Activated T-cell treated with anti-CD3 and anti-CD28 coated beads, Interleukin-2, amount 50 U/mL, for 48 hours (primary cell): Measurements from ENCODE around the gene ODAD3.
"Not testable (repeated sequence)": the region's sequence is repeated elsewhere in the genome, so short reads cannot be mapped to it uniquely, and the experiment has no call there.

Experiments
- DNase-seq, 2 experiments: peaks; one replicate each; pipeline ENCODE4 v3.0.0-alpha.2; 2020

The ODAD3 gene

DNA sequence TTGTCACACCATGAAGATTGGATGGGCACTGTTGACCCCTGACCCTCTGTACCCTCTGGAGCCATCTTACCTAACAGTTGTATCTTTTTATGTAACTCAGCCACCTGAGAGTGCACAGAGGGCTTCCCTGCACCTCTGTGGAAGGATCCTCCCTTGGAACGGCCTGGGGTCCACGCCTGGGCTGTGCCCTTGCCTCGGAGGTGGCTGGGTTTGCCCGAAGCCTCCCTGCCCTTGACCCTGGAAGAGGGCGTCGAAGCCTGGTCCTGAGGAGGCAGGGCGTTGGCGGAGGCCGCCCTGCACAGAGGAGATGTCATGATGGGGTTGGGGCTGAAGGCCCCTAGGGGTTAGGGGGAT lies 241 bp downstream of the ODAD3 start:
- no peak for DNase-seq

DNA sequence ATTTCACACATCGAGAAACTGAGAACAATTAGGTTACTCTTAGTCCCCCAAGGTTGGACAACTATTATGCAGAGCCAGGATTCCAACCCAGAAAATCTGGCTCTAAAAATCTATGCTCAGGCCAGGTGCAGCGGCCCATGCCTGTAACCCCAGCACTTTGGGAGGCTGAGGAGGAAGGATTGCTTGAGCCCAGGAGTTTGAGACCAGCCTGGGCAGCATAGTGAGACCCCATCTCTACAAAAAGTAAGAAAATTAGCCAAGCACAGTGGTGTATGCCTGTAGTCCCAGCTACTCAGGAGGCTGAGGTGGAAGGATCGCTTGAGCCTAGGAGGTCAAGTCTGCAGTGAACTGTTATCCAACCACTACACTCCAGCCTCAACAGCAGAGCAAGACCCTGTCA lies 1.4 kb downstream of the ODAD3 start:
- DNase-seq = not testable (repeated sequence)

DNA sequence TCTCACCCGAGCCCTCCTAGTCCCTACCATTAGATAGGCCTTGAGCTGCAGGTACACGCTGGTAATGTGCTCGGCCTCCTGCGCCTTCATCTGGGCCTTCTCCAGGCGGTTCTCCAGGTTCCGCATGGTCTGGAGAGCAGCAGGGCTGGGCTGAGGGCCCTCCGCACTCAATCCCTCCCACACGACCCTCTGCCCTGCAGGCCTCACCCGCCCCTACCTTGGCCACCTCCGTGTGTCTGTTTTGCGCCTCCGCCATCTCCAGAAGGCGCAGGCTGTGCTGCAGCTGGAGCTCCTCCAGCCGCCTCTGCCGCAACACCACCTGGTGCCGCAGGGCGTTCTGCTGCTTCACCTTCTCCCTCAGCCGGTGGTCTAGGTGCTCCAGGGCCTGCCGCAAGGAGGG lies 8.3 kb downstream of the ODAD3 start:
- no peak for DNase-seq

DNA sequence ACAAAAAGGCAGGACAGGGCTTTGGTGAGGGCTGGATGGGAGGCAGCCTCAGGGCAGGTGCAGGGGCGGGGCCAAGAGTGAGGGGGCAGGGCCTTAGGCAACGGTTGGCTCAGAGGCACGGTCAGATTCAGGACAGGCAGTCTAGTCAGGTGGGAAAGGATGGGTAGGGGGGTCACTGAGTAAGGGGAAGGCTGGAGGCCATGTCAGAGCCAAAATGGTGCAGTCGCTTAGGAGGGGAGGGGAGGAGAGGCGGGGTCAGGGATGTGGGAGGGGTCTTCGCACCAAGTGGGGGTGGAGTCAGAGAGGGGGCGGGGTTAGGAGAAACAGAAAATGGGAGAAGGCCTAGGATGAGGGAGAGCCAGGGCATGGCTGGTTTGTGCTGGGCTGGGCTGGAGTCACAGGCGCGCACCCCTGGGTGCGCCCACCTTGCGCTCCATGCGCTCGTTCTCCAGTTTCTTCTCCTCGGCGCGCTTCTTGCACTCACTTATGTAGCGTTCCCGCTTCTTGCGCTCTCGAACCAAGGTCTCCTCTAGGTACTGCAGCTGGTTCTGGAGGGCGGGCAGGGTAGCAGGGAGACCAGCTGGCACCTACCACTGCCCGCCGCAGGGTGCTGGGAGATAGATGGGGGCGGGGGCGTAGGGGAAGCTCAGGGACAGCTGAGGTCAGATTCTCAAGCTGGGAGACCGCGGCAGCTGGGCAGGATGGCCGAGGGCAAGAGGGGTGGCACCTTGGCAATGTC lies 9.0 kb downstream of the ODAD3 start:
- peak in 1 of 2 experiments; percentile 29 for DNase-seq

DNA sequence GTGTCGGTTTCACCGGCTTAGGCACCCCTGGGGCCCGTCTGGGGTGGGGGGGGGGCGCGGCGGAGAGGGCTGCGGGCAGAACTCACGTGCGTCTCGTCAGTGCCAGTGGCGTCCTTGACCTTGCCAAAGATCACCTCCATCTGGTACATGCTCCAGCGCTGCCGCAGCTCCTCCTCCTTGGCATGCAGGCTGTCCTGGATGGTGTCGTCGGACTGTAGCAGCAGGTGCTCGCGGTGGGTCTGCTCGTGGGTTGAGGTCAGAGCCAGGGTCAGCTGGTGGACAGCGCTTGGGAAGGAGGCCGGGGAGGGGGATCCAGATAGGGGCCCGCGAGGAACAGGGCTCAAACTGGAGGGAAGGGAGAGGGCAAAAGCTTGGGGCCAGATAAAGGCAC lies 11.1 kb downstream of the ODAD3 start:
- no peak for DNase-seq

DNA sequence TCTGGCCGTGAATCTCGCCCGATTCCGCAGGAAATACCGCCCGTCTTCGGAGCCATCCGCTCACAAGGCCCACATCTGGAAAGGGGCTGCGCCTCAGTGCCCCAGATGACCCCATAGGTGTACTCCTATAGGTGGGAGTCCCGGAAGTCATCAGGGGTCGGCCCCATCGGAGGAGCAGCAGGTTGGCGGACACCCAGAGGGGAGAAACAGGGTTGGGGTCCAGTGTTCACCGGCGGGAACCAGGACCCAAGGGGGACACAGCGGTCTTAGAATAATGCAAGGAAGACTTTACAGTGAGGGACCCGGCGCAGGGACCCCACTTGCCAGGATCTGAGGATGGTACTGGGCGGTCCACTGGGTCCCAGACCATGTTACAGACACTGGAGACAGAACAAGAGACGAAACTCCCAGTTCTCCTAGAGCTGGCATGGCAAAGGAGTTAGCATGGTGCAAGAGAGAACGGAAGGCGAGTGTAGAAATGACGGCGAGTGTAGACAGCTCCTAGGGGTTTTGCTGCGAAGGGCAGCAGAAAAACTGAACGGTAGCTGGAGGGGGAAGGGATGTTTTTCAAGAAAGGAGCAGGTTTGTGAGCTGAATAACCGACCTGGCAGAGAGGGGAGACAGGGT lies 11.6 kb downstream of the ODAD3 start:
- no peak for DNase-seq

DNA sequence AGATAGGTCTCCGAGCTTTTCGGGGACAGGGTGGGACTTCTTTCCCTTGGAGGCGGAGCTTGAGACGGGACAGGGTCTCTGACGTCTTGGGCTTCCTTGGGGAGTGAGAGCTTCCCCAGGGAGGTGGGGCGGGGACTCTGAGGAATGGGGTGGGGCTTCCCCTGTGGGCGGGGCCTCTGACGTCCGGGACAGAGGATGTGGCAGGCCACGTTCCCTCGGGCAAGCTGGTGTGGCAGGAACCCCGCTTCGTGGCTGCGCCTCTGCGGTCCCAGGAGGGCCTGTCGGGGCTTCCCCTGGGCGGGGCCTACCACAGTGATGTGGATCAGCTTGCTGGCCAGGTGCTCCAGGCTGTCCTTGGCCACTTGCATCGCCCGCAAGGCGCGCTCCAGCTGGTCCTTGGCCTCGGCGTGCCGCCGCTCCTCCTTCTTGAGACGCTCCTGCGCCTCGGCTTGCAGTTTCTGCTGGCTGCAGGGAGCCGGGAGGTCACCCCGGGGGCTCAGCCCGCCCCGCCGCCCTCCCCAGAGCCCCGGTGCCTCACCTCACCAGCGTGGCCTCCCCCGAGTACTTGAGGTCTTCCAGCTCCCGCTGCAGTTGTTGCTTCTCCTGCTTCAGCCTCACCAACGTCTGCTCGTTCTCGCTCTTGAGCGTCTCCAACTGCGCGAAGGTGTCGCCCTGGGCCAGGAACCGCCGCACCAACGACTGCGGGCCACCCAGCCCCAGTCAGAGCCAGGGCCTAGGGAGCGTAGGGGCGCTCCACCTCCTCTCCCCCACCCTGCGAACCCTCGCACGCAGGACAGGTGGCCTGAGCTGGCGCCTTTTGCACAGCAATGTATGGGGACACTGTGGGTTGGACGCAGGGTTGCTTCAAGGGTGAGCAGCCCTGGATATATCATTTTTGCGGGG lies 12.5 kb downstream of the ODAD3 start:
- DNase-seq = peak; percentile 82 to 84

DNA sequence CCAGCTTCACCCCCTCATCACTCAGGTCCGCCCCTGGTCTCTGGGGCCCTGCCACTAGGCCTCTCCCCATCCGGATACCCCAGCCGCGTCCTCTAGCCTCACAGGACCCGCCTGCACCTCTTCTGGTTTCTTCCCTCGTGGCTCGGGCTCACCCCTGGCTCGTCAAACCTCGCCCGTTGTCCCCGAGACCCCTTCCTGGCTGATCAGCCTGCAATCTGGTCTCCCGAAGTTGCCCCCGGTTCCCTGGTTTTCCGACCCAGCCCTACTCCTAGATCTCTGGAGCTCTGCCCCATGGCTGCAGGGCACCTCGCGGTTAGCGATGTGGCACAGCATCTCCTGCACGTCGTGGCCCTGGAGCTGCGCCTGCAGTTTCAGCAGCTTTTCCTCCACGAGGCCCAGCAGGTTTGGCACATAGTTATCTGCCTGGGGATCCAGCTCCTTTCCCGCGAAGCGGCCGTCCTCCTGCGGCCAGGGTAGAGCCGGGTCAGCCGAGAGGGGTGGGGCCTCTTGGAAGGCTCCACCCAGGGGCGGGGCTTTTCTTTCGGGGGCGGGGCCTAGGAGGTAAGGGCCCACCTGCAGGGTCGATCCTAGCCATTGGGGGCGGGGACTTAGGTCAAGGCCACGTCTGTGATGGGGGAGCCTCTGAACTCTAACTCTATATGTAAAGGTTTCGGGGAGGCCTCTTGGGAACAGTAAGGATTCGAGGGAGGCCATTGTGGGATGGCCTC lies 13.4 kb downstream of the ODAD3 start:
- peak; percentile 64 to 74 for DNase-seq

DNA sequence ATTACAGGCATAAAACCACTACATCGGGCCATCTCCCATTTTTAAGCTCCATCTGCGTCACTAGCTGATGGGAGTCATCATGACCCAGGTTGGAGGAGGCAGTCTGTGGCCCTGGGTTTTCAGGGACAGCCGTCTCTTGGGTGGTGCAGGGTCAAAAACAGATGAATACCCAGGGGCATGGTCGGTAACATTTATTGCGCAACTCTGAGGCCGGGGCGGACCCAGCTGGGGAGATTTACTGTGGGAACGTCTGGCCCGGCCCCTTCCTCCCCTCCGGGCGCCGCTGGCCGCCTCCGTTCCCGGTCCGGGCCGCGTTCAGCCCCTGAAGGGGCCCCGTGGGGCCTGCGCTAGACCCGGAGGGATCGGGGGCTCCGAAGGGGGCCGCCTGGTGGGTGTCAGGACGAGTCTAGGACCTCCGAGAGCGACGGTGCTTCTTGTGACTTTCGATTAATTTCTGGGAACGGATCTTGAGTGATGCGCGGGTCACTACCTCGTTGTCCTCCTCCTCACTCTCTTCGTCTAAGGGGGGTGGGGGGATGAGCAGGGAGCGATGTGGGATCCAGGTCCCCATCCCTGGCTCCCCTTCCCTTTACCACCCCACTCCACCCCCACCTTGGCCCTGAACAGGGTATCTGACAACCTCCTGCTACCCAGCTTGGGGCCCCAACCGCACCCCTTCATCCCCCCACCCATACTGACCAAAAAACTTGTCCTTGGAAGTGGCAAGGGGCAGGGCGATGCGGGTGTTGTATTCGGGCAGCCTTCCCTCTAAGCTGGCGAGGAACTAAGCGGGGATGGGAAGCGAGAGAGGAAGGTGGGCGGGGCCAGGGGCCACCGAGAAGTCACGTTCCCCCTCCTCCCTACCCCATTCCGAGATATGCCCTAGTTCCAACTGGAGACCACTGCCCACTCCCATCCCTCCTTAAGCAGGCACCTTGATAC lies 14.2 kb downstream of the ODAD3 start:
- no peak for DNase-seq

DNA sequence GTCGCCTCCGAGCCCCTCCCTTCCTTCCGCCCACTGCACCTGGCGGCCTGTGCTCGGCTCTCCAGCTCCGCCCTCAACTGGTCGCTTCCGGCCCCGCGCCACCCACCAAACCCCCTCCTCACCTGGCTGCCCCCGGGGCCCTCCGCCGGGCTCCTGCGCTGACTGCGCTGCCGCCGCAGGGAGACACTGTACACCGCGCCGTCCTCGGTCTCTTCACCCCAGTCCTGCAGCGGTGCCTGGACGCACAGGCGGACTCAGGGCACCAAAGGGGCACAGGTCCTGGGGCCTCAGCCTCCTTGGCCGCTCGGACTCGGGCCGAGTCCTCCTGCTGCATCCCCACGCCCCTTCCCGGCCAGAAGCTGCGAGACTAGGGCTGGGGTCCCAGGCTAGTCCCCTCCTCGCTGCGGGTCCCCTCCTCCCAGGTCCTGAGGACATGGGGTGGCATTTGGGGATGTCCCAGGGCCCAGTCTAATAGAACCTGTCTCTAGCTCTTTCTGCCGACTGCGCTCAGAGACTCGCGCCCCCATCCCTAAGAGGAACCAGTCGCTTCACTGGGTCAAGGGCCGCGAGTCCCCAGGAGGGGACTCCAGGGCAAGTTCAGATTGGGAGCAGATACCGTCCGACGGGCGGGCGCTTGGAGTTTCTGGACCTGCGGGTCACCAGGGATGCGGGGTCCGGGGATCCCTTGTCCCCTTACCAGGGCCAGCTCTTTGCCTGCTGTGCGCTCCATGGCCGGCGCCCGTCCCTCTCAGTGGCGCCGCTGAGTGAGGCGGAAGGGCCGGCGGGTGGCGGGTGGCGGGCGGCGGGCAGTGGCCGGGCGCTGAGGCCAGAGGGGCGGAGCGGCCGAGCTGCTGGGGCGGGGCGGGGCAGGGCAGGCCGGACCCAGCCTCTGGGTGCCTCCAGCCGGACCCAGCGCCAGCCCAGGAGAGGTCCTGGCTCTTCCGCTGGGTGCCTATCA lies 16.1 kb downstream of the ODAD3 start, which contains the start of gene RGL3:
RGL3 (minus strand) TSS at position 766 of the 958 bp plus-strand sequence; CDS start at position 730, 36 bp downstream.
- DNase-seq = no peak

DNA sequence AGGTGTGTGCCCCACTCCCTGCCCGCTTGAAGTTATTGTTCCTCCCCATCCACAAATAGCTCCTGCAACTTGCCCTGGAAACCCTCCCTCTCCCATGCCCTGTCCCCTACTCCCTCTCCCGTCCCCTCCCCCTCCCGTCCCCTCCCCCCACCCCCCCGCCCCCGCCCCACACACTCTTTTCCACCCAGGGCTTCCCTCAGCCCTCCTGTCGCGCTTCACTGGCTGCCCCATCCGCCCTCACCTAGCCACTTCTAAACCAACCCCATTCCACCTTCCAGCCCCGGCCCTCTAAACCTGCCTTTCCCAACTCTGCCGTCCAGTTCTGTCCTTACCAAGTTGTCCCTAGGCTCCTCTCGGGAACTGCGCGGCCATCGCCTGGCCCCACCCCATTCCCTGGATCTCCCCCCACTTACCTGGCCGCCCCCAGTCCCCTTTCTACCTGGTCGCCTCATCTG lies 16.8 kb downstream of the ODAD3 start:
- no peak for DNase-seq

DNA sequence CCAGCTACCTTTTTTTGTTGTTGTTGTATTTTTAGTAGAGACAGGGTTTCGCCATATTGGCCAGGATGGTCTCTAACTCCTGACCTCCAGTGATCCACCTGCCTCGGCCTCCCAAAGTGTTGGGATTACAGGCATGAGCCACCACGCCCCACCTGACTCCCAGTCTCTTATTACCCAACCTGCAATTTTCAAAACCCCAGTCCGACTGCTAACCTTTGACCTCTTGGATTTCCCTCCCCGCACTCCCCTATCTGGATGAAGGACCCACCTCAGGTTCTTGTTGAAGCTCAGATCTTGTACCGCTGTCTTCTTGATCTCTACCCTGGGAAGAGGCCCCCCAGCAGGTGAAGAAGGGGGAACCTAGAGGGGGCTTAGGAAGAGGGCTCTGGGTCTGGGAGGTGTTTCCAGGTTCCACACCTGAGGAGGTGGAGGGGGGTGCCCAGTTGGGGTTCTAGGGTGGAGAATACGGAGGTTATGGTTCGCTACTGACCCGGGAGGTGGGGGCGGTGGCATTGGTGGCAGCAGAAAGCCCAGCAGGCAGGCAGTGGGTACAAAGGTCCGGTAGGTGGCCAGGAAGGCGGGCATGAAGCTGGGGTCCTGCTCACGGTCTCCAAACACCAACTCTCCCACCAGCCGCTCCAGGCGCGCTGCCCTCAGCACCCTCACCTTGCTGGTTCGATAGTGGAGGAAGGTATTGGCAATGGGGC lies 18.4 kb downstream of the ODAD3 start:
- no peak for DNase-seq

DNA sequence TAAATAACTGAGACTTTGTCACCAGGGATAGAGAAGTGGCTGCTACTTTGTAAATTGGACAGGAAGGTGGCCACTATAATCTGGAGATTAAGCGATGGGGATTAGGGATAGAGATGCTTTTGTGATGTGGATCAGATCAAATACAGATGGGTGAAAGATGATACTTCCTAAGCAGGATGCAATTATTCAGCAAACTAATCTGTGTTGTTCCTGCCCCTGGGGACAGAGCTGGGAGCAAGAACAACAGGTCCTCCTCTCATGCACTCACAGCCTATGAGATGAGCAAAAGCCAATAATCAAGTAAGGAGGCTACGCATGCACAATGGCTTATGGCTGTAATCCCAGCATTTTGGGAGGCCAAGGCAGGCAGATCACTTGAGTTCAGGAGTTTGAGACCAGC lies 20.4 kb downstream of the ODAD3 start:
- no peak for DNase-seq

DNA sequence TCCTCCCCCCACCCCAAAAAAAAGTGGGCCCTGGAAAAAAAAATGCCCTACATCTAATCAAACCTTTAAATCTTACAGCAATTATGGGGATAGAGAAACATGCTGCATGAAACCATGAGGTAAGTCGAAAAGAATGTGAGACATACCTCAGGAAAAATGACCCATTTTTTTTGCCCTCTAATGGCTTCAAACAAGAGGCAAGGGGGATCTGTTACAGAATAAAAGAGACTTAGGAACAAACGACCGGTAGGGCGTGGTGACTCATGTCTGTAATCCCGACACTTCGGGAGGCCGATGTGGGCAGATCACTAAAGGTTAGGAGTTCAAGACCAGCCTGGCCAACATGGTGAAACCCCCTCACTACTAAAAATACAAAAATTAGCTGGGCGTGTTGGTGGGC lies 24.2 kb downstream of the ODAD3 start:
- no peak for DNase-seq

DNA sequence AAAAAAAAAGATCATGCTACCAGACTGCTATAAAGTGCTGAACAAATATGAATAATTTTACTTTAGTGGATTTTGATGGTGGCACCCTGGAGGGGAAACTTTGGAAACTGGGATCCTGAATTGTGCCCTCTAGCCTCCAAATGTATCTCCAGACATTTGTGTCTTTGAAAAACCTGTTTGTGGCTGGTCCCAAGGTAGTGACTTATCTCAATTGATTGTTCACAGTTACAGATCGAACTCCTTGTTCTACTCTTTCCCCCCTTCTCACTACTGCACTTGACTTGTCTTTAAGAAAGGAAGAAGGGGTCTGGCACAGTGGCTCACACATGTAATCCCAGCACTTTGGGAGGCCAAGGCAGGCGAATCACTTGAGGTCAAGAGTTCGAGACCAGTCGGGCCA lies 26.3 kb downstream of the ODAD3 start:
- DNase-seq = no peak

DNA sequence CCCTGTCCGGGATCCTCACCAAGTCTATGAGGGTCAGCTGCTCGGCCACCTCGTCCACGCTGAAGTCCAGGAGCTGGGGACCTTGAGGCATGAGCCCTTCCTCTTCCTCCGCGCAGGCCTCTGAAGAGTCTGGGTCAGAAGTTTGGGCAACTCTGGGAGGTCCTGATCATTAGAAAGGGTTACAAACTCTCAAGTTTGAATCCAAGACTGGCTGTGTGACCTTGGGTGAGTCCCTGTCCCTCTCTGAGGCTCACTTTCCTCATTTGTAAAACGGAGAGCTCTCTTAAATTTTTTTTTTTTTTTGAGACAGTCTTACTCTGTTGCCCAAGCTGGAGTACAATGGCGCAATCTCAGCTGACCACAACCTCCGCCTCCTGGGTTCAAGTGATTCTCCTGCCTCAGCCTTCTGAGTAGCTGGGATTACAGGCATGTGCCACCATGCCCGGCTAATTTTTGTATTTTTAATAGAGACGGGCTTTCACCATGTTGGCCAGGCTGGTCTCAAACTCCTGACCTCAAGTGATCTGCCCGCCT lies 28.2 kb downstream of the ODAD3 start:
- not testable (repeated sequence) for DNase-seq

DNA sequence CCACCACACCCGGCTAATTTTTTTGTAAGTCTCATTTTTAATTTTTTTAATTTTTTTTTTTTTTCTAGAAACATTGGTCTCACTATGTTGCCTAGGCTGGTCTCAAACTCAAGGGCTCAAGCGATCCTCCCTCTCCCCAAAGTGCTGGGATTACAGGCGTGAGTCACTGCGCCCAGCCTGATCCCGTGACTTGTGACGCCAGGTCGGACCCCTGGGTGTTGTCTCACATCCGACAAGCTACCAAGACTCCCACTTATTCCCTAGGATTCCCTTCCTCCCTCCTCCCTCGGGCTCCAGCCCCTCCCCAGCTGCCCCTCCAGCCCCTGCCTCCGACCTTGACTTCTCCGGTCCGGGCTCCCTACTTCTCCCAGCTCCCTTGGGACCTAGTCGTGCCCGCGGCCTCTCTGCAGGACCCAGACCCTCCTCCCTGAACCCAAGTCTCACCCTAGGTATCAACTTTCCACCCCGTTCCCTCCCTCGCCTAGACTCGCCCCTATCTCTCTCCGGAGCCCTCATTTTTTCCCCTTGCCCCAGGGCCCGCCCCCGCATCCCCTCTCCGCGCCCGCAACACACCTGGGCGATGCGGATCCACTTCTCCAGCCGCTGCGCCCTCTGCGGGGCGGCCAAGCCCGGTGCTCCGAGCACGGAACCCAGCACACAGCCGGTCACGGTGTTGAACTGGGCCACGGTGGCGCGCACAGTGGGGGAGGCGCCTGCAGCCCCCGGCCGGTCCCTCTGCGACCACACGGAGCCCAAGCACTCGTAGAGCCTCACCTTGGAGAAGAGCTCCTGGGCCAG lies 28.9 kb downstream of the ODAD3 start:
- DNase-seq = peak; percentile 66 to 70

DNA sequence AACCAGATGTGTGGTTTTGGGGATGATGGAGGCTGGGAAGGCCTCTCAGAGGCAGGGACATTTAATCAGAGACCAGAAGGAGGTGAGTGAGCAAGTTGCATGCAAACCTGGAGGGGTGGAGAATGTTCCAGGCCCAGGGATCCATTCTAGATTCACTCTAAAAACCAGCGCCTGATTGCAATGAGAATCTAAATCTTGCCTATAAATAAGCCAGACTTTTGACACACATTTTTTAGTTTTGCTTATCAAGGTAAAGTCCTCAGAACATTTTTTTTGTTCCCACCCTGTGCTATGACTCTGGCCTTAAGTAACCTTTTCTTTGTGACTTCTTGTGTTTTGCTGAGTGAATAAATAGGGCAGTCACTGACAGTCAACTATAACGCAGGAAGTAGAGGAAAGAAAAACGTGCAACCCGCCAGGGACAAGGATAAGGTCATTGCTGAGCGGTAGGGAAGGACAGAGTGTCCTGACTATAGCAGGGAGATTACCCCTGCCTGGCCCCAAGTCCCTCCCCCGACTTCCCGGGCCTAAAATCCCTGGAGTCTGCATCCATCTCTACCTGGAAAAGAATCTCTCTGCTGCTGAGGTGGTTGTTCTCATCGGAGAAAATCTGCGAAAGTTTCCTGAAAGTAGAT lies 30.2 kb downstream of the ODAD3 start:
- DNase-seq = no peak
